H1 (cell line): ENCODE results near the gene CNIH3. TPM values are rescaled to one million over a fixed set of nuclear protein-coding genes. Genes with fewer than 3 reads are reported as not detected.

Source experiments
- CTCF ChIA-PET: fragments of 300-600 bp; sonication (Branson Sonifier 250); formaldehyde crosslinking; loops from one replicate; lab custom pipeline; 2021; ENCODE audit not compliant: partially characterized antibody; lab: Charles Lee
- POLR2A ChIA-PET: fragments of 300-600 bp; sonication (Branson Sonifier 250); formaldehyde crosslinking; loops from one replicate; lab custom pipeline; 2021; ENCODE audit warnings: inconsistent platforms; ENCODE audit not compliant: partially characterized antibody; lab: Charles Lee
- DNase-seq, 2 experiments: peaks; one replicate each; pipeline versions ENCODE4 v3.0.0 to v3.0.0-alpha.2; 2010 to 2022; ENCODE audit warnings: low spot score in 2 of 2, low read depth in 1 of 2, mixed read lengths in 1 of 2
- FAIRE-seq: peaks from 2 replicates; lab custom pipeline; 2011; peaks lifted over from hg19 to GRCh38; lab: Jason Lieb, UNC
- H2AFZ ChIP-seq: 2 replicates; pipeline ENCODE4 v1.8.1; 2012; ENCODE audit warnings: low read length, inconsistent platforms
- H2AK5ac ChIP-seq: 2 replicates; pipeline ENCODE4 v1.6.1; 2013; ENCODE audit warnings: low read depth, low read length
- H2BK120ac ChIP-seq: replicated peaks from 2 replicates; pipeline ENCODE3; 2013; ENCODE audit warnings: low read depth, low read length, inconsistent platforms
- H2BK12ac ChIP-seq: 2 replicates; pipeline ENCODE4 v1.6.1; 2013; ENCODE audit warnings: low read depth, low read length
- H2BK15ac ChIP-seq: 2 replicates; pipeline ENCODE4 v1.6.1; 2013; ENCODE audit warnings: low read length
- H2BK20ac ChIP-seq: 2 replicates; pipeline ENCODE4 v1.6.1; 2013; ENCODE audit warnings: low read length
- H2BK5ac ChIP-seq: 2 replicates; pipeline ENCODE4 v1.6.1; 2013; ENCODE audit warnings: low read depth, low read length
- H3K14ac ChIP-seq: 2 replicates; pipeline ENCODE4 v1.6.1; 2013; ENCODE audit warnings: inconsistent platforms; ENCODE audit not compliant: insufficient read length
- H3K18ac ChIP-seq: 2 replicates; pipeline ENCODE4 v1.6.1; 2013; ENCODE audit warnings: low read length; ENCODE audit errors: extremely low read depth
- H3K23ac ChIP-seq: 2 replicates; pipeline ENCODE4 v1.6.1; 2013; ENCODE audit warnings: inconsistent platforms; ENCODE audit not compliant: insufficient read length
- H3K23me2 ChIP-seq: 2 replicates; pipeline ENCODE4 v1.6.1; 2013; ENCODE audit warnings: low read depth, low read length
- H3K27ac ChIP-seq: 2 replicates; pipeline ENCODE4 v1.6.1; 2011; ENCODE audit warnings: low read depth, low read length, inconsistent platforms
- H3K27me3 ChIP-seq, 4 experiments: replicated peaks in 1 of 4; 1 replicate in 1 of 4; 2 replicates in 3 of 4; pipeline versions ENCODE4 v1.6.1 to v1.8.1; 2011 to 2013; ENCODE audit warnings: low read length in 3 of 4, mild to moderate bottlenecking in 3 of 4, inconsistent platforms in 2 of 4, mixed read lengths in 2 of 4, moderate library complexity in 1 of 4; ENCODE audit not compliant: control insufficient read depth in 3 of 4, insufficient read depth in 3 of 4; ENCODE audit errors: extremely low read depth in 1 of 4
- H3K36me3 ChIP-seq, 4 experiments: 2 replicates each; pipeline versions ENCODE4 v1.6.1 to v1.8.1; 2011 to 2013; ENCODE audit warnings: mild to moderate bottlenecking in 4 of 4, low read length in 3 of 4, moderate library complexity in 2 of 4, control low read depth in 1 of 4, inconsistent platforms in 1 of 4; ENCODE audit not compliant: insufficient read depth in 4 of 4, control insufficient read depth in 2 of 4
- H3K4ac ChIP-seq: replicated peaks from 2 replicates; pipeline ENCODE3; 2013; ENCODE audit warnings: low read length, low read depth, mixed read lengths, inconsistent platforms; ENCODE audit not compliant: insufficient read length
- H3K4me1 ChIP-seq, 4 experiments: replicated peaks in 1 of 4; 1 replicate in 1 of 4; 2 replicates in 3 of 4; pipeline versions ENCODE4 v1.6.1 to v1.8.1; 2011 to 2013; ENCODE audit warnings: low read length in 3 of 4, inconsistent platforms in 2 of 4, mixed read lengths in 1 of 4; ENCODE audit not compliant: insufficient read depth in 4 of 4, control insufficient read depth in 3 of 4
- H3K4me2 ChIP-seq, 2 experiments: 2 replicates each; pipeline versions ENCODE4 v1.6.1 to v1.8.1; 2011 to 2013; ENCODE audit warnings: low read depth in 2 of 2, low read length in 2 of 2, control low read depth in 1 of 2, inconsistent platforms in 1 of 2, mild to moderate bottlenecking in 1 of 2; ENCODE audit not compliant: insufficient read depth in 1 of 2
- H3K4me3 ChIP-seq, 4 experiments: fragments of 200-600, 300-600 bp in 1 of 4; sonication (generic), shearing (Covaris generic), sonication (Bioruptor Twin) in 1 of 4; 2 replicates each; pipeline versions ENCODE4 v1.5.1 to v1.8.1; 2011 to 2016; ENCODE audit warnings: low read length in 4 of 4, low read depth in 3 of 4, control low read depth in 2 of 4, inconsistent platforms in 2 of 4, mild to moderate bottlenecking in 2 of 4, mixed read lengths in 1 of 4, moderate library complexity in 1 of 4; ENCODE audit not compliant: insufficient read depth in 2 of 4; ENCODE audit errors: extremely low read depth in 1 of 4
- H3K56ac ChIP-seq: replicated peaks from 2 replicates; pipeline ENCODE3; 2013; ENCODE audit warnings: low read depth, mild to moderate bottlenecking, mixed read lengths, low read length, inconsistent platforms; ENCODE audit not compliant: insufficient read length
- H3K79me1 ChIP-seq: 2 replicates; pipeline ENCODE4 v1.6.1; 2013; ENCODE audit warnings: low read depth, low read length, control low read depth
- H3K79me2 ChIP-seq, 2 experiments: 2 replicates each; pipeline versions ENCODE4 v1.6.1 to v1.8.1; 2012 to 2013; ENCODE audit warnings: low read length in 2 of 2, mild to moderate bottlenecking in 2 of 2, inconsistent platforms in 1 of 2; ENCODE audit not compliant: insufficient read depth in 2 of 2, control insufficient read depth in 1 of 2
- H3K9ac ChIP-seq, 4 experiments: replicated peaks in 1 of 4; 1 replicate in 1 of 4; 2 replicates in 3 of 4; pipeline versions ENCODE4 v1.6.1 to v1.8.1; 2011 to 2013; ENCODE audit warnings: low read depth in 3 of 4, low read length in 3 of 4, control low read depth in 2 of 4, mild to moderate bottlenecking in 2 of 4, moderate library complexity in 2 of 4, inconsistent platforms in 1 of 4; ENCODE audit errors: extremely low read depth in 1 of 4
- H3K9me3 ChIP-seq, 2 experiments: 2 replicates each; pipeline versions ENCODE4 v1.6.1 to v1.8.1; 2012 to 2013; ENCODE audit warnings: mild to moderate bottlenecking in 2 of 2, moderate library complexity in 2 of 2, control low read depth in 1 of 2, inconsistent platforms in 1 of 2, low read depth in 1 of 2, low read length in 1 of 2, mixed read lengths in 1 of 2; ENCODE audit not compliant: insufficient read depth in 2 of 2
- H4K20me1 ChIP-seq, 2 experiments: replicated peaks in 1 of 2; 2 replicates each; pipeline versions ENCODE3 to v1.8.1; 2011 to 2013; ENCODE audit warnings: inconsistent platforms in 2 of 2, low read length in 2 of 2, mild to moderate bottlenecking in 1 of 2; ENCODE audit not compliant: insufficient read depth in 2 of 2, control insufficient read depth in 1 of 2
- H4K5ac ChIP-seq: 2 replicates; pipeline ENCODE4 v1.6.1; 2013; ENCODE audit warnings: low read length, low read depth, mixed read lengths, inconsistent platforms; ENCODE audit not compliant: insufficient read length
- H4K8ac ChIP-seq: 2 replicates; pipeline ENCODE4 v1.8.0; 2013; ENCODE audit warnings: mild to moderate bottlenecking, moderate library complexity, low read length, inconsistent platforms; ENCODE audit not compliant: insufficient read depth; ENCODE audit errors: extremely low read depth
- H4K91ac ChIP-seq: replicated peaks from 2 replicates; pipeline ENCODE3; 2013; ENCODE audit warnings: low read length, mixed read lengths, inconsistent platforms; ENCODE audit not compliant: insufficient read length
- CTBP2 ChIP-seq: IDR thresholded peaks from 2 replicates; pipeline ENCODE4 v1.7.0; 2011; ENCODE audit warnings: borderline replicate concordance, mild to moderate bottlenecking, moderate library complexity, mixed read lengths, low read length; ENCODE audit not compliant: insufficient read depth, insufficient read length
- EGR1 ChIP-seq: IDR thresholded peaks from 2 replicates; pipeline ENCODE4 v1.6.1; 2011; ENCODE audit warnings: low read depth, low read length, borderline replicate concordance
- JUND ChIP-seq: IDR thresholded peaks from 2 replicates; pipeline ENCODE4 v1.6.1; 2011; ENCODE audit warnings: mild to moderate bottlenecking, improper control_type of control experiment, low read length
- RFX5 ChIP-seq: IDR thresholded peaks from 2 replicates; pipeline ENCODE4 v1.6.1; 2011; ENCODE audit warnings: low read depth, low read length, improper control_type of control experiment, borderline replicate concordance
- RXRA ChIP-seq: IDR thresholded peaks from 2 replicates; pipeline ENCODE4 v1.6.1; 2011; ENCODE audit warnings: low read depth, mild to moderate bottlenecking, low read length, moderate library complexity; ENCODE audit not compliant: insufficient read depth
- SP2 ChIP-seq: IDR thresholded peaks from 2 replicates; pipeline ENCODE4 v1.6.1; 2012; ENCODE audit warnings: mild to moderate bottlenecking, low read length, inconsistent platforms
- SUZ12 ChIP-seq: fragments of 200-600 bp; sonication (generic); IDR thresholded peaks from 2 replicates; pipeline ENCODE4 v1.6.1; 2012; ENCODE audit warnings: mild to moderate bottlenecking, inconsistent platforms, low read length, moderate library complexity, mixed read lengths
- WGBS, 2 experiments: shearing (Covaris generic) in 1 of 2; methylation state at CpG; one replicate each; pipeline versions ENCODE4 v1.1.6 to v1.1.7; 2013 to 2015; ENCODE audit warnings: low lambda C conversion rate in 2 of 2, mixed read lengths in 2 of 2, inconsistent platforms in 1 of 2, low coverage in 1 of 2, missing lambda C conversion rate in 1 of 2; ENCODE audit not compliant: insufficient replicate concordance in 2 of 2, insufficient coverage in 1 of 2, insufficient read length in 1 of 2; ENCODE audit errors: extremely low coverage in 1 of 2, missing lambda C conversion rate in 1 of 2; 5-methylcytosine and 5-hydroxymethylcytosine counted together
- polyA plus RNA-seq, 7 experiments: library from polyadenylated mRNA; depleted of rRNA in 3 of 7; stranded (reverse) in 5 of 7; unstranded in 2 of 7; fragments of >200 nt in 5 of 7; fragments of 200-250 nt in 2 of 7; gene quantifications; 1 replicate in 5 of 7; 2 replicates in 1 of 7; 4 replicates in 1 of 7; pipeline versions ENCODE4 v1.2.1 to v1.2.3, GENCODE V29; 2011 to 2013; ENCODE audit warnings: missing spikeins in 2 of 7, mixed read lengths in 2 of 7
- total RNA-seq: library from RNA; stranded (reverse); fragmentation: NEBNext Ultra II Directional; extraction: Animal tissue kit (Norgen Biotek cat#: 25700); gene quantifications from 2 replicates; pipeline ENCODE4 v1.2.1, GENCODE V29; 2021
- TF ChIP-seq, protein P1 (sequence below), 3 experiments: IDR thresholded peaks; 1 replicate in 2 of 3; 2 replicates in 1 of 3; pipeline versions ENCODE4 v1.5.1 to v1.6.1; 2011; ENCODE audit warnings: low read length in 3 of 3, mild to moderate bottlenecking in 3 of 3, inconsistent platforms in 2 of 3, low read depth in 1 of 3, moderate library complexity in 1 of 3; ENCODE audit not compliant: insufficient read depth in 1 of 3; ENCODE audit errors: control extremely low read depth in 1 of 3
- TF ChIP-seq, protein P2 (sequence below): IDR thresholded peaks from 2 replicates; pipeline ENCODE4 v1.6.1; 2011; ENCODE audit warnings: low read length, improper control_type of control experiment

Gene CNIH3
- total and polyA plus RNA-seq, 2 of the 8 experiments (the other 6 are each of a cell fraction or from before 2014, with no cell fraction given), result 3.7 to 5.6 TPM

GRCh38 chr1:224662870-224663269 is 46.8 kb downstream of the CNIH3 start:
- H3K4me2 ChIP-seq, result no peak overlapping the region
- WGBS, 2 experiments, result 88% methylated on average over 3 of the region's 3 CpGs; no CpG with 5 or more reads in 1 of the 2 experiments
- no peak overlapping the region for H3K14ac ChIP-seq
- H2BK5ac ChIP-seq, result no peak overlapping the region
- H3K4me1 ChIP-seq, result no peaks in the 10 kb centered on the region
- POLR2A ChIA-PET, result no interaction called here
- no peak overlapping the region for H4K5ac ChIP-seq
- no peak overlapping the region for H3K4ac ChIP-seq
- no peak overlapping the region for H2AK5ac ChIP-seq
- FAIRE-seq (no peak), DNase-seq (no peak)
- H2BK120ac ChIP-seq, result no peak overlapping the region
- CTCF ChIA-PET, result no interaction called here
- no peak overlapping the region for H4K91ac ChIP-seq
- H4K20me1 ChIP-seq, result no peaks in the 10 kb centered on the region
- H4K8ac ChIP-seq, result no peak overlapping the region
- H2BK12ac ChIP-seq, result no peak overlapping the region
- no peaks in the 10 kb centered on the region for H3K79me1 ChIP-seq
- no peak overlapping the region for H3K18ac ChIP-seq
- no peaks in the 10 kb centered on the region for H3K79me2 ChIP-seq
- H3K36me3 ChIP-seq, result no peaks in the 10 kb centered on the region
- H3K56ac ChIP-seq, result no peak overlapping the region
- H3K9me3 ChIP-seq, result no peaks in the 10 kb centered on the region
- no peak overlapping the region for H3K23ac ChIP-seq
- no peaks in the 10 kb centered on the region for H3K23me2 ChIP-seq
- TF ChIP-seq EGR1, result no peak
- TF ChIP-seq SP2, result no peak
- TF ChIP-seq, protein P1, sequence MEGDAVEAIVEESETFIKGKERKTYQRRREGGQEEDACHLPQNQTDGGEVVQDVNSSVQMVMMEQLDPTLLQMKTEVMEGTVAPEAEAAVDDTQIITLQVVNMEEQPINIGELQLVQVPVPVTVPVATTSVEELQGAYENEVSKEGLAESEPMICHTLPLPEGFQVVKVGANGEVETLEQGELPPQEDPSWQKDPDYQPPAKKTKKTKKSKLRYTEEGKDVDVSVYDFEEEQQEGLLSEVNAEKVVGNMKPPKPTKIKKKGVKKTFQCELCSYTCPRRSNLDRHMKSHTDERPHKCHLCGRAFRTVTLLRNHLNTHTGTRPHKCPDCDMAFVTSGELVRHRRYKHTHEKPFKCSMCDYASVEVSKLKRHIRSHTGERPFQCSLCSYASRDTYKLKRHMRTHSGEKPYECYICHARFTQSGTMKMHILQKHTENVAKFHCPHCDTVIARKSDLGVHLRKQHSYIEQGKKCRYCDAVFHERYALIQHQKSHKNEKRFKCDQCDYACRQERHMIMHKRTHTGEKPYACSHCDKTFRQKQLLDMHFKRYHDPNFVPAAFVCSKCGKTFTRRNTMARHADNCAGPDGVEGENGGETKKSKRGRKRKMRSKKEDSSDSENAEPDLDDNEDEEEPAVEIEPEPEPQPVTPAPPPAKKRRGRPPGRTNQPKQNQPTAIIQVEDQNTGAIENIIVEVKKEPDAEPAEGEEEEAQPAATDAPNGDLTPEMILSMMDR (IDR thresholded peaks at IDR 0.05; ENCODE audit: control extremely low read depth in 1 of 3, insufficient read depth in 1 of 3, low read depth in 1 of 3, low read length in 3 of 3), result no peak
- no peak for TF ChIP-seq RFX5
- no peak for TF ChIP-seq CTBP2
- no peak for TF ChIP-seq SUZ12
- TF ChIP-seq, protein P2, sequence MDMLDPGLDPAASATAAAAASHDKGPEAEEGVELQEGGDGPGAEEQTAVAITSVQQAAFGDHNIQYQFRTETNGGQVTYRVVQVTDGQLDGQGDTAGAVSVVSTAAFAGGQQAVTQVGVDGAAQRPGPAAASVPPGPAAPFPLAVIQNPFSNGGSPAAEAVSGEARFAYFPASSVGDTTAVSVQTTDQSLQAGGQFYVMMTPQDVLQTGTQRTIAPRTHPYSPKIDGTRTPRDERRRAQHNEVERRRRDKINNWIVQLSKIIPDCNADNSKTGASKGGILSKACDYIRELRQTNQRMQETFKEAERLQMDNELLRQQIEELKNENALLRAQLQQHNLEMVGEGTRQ, result no peak
- TF ChIP-seq RXRA, result no peak
- TF ChIP-seq JUND, result no peak
- no peak overlapping the region for H3K9ac ChIP-seq
- H3K27me3 ChIP-seq, result no peaks in the 10 kb centered on the region
- H2BK20ac ChIP-seq, result no peak overlapping the region
- no peak overlapping the region for H2BK15ac ChIP-seq
- H3K27ac ChIP-seq, result no peak overlapping the region
- no peak overlapping the region for H3K4me3 ChIP-seq
- no peak overlapping the region for H2AFZ ChIP-seq
